HCT116 (cell line): ENCODE data around the gene CNN1. TPM values are rescaled to one million over a fixed set of nuclear protein-coding genes. Genes with fewer than 3 reads are reported as not detected.

Experiments
- ATAC-seq: fragments of 200-7000 bp; cut with Tn5 transposase; 2 replicates; pipeline ENCODE4 v1.9.1; 2020; ENCODE audit warnings: mild to moderate bottlenecking, moderate library complexity
- BruUV-seq: library from RNA; stranded (reverse); fragments of 400-500 nt; replicated peaks from 2 replicates; lab custom pipeline; 2021; lab: Mats Ljungman, UMichigan
- CTCF ChIA-PET: fragments of 300-600 bp; sonication (Branson Sonifier 250); formaldehyde crosslinking; loops from one replicate; lab custom pipeline; 2021; ENCODE audit warnings: antibody characterized with exemption; lab: Charles Lee
- POLR2A ChIA-PET: fragments of 300-600, 350-600 bp; sonication (Branson Sonifier 250); formaldehyde crosslinking; loops from one replicate; lab custom pipeline; 2021; ENCODE audit warnings: antibody characterized with exemption; lab: Charles Lee
- RAD21 ChIA-PET, 2 experiments: fragments of 300-600 bp; sonication (Branson Sonifier 250); formaldehyde crosslinking; loops; one replicate each; lab custom pipeline; 2023; ENCODE audit warnings: low total read pairs in 2 of 2; ENCODE audit not compliant: uncharacterized antibody in 2 of 2, unreplicated experiment in 2 of 2, low non-redundant PET in 1 of 2; lab: Charles Lee
- DNase-seq: peaks from one replicate; pipeline ENCODE4 v3.0.0-alpha.2; 2010; ENCODE audit warnings: low read depth, low spot score
- H2AFZ ChIP-seq: fragments of 200-600 bp; shearing (Covaris generic), sonication (generic); 2 replicates; pipeline ENCODE4 v1.6.1; 2017; ENCODE audit warnings: low read depth, mixed run types, mixed read lengths, antibody characterized with exemption, low read length; ENCODE audit not compliant: poor library complexity, severe bottlenecking
- H3K27ac ChIP-seq: 2 replicates; pipeline ENCODE4 v1.5.1; 2012; ENCODE audit warnings: low read depth, low read length
- H3K27me3 ChIP-seq: fragments of 200-600 bp; sonication (generic); 2 replicates; pipeline ENCODE4 v1.6.1; 2016; ENCODE audit warnings: mixed run types, low read length, mixed read lengths; ENCODE audit not compliant: insufficient read depth
- H3K36me3 ChIP-seq, 2 experiments: fragments of 200-500 bp in 1 of 2; fragments of 200-600 bp in 1 of 2; sonication (Bioruptor generic) in 1 of 2; sonication (generic) in 1 of 2; 2 replicates each; pipeline versions ENCODE4 v1.5.1 to v1.6.1; 2014 to 2016; ENCODE audit warnings: low read length in 2 of 2, inconsistent platforms in 1 of 2, mixed read lengths in 1 of 2, mixed run types in 1 of 2; ENCODE audit not compliant: insufficient read depth in 2 of 2, control insufficient read depth in 1 of 2
- H3K4me1 ChIP-seq, 2 experiments: fragments of 200-600 bp in 1 of 2; sonication (generic) in 1 of 2; 2 replicates each; pipeline versions ENCODE4 v1.5.1 to v1.6.1; 2012 to 2017; ENCODE audit warnings: low read length in 2 of 2, inconsistent platforms in 1 of 2, mild to moderate bottlenecking in 1 of 2, mixed read lengths in 1 of 2, mixed run types in 1 of 2, moderate library complexity in 1 of 2; ENCODE audit not compliant: insufficient read depth in 2 of 2, control insufficient read depth in 1 of 2
- H3K4me2 ChIP-seq: fragments of 200-600 bp; sonication (generic); 2 replicates; pipeline ENCODE4 v1.6.1; 2017; ENCODE audit warnings: mixed run types, low read length, mixed read lengths
- H3K4me3 ChIP-seq, 2 experiments: fragments of 200-600 bp in 1 of 2; sonication (generic) in 1 of 2; replicated peaks in 1 of 2; 2 replicates each; pipeline ENCODE4 v1.5.1; 2011 to 2016; ENCODE audit warnings: low read length in 2 of 2, control low read depth in 1 of 2, low read depth in 1 of 2, mild to moderate bottlenecking in 1 of 2, mixed read lengths in 1 of 2, mixed run types in 1 of 2
- H3K79me2 ChIP-seq: fragments of 200-600 bp; sonication (generic); 2 replicates; pipeline ENCODE4 v1.6.1; 2017; ENCODE audit warnings: mild to moderate bottlenecking, mixed run types, low read length, moderate library complexity, mixed read lengths; ENCODE audit not compliant: insufficient read depth
- H3K9ac ChIP-seq: fragments of 200-600 bp; sonication (generic); 2 replicates; pipeline ENCODE4 v1.6.1; 2016; ENCODE audit warnings: low read length, mixed read lengths
- H3K9me2 ChIP-seq: fragments of 200-600 bp; sonication (generic), shearing (Covaris generic); 2 replicates; pipeline ENCODE4 v1.6.1; 2017; ENCODE audit warnings: mixed run types, mild to moderate bottlenecking, moderate library complexity; ENCODE audit not compliant: insufficient read depth
- H3K9me3 ChIP-seq, 2 experiments: fragments of 200-500 bp in 1 of 2; fragments of 200-600 bp in 1 of 2; sonication (Bioruptor generic) in 1 of 2; sonication (generic) in 1 of 2; 2 replicates each; pipeline ENCODE4 v1.6.1; 2014 to 2017; ENCODE audit warnings: low read length in 2 of 2, mixed read lengths in 2 of 2, inconsistent platforms in 1 of 2, low read depth in 1 of 2, mild to moderate bottlenecking in 1 of 2, mixed run types in 1 of 2, moderate library complexity in 1 of 2; ENCODE audit not compliant: control insufficient read depth in 1 of 2, insufficient read depth in 1 of 2
- H4K20me1 ChIP-seq: fragments of 200-600 bp; sonication (generic), shearing (Covaris generic); 2 replicates; pipeline ENCODE4 v1.6.1; 2017; ENCODE audit warnings: mixed run types, mild to moderate bottlenecking, moderate library complexity; ENCODE audit not compliant: insufficient read depth
- CBX3 ChIP-seq: IDR thresholded peaks from 2 replicates; pipeline ENCODE4 v1.6.1; 2012; ENCODE audit warnings: low read depth
- CEBPB ChIP-seq: IDR thresholded peaks from 2 replicates; pipeline ENCODE4 v1.6.1; 2012; ENCODE audit warnings: low read depth
- EZH2 ChIP-seq: fragments of 200-600 bp; sonication (generic); IDR thresholded peaks from 2 replicates; pipeline ENCODE4 v1.6.1; 2017; ENCODE audit warnings: antibody characterized with exemption, mixed run types
- FOSL1 ChIP-seq: IDR thresholded peaks from 2 replicates; pipeline ENCODE4 v1.6.1; 2012; ENCODE audit warnings: low read depth
- POLR2A ChIP-seq: IDR thresholded peaks from 2 replicates; pipeline ENCODE4 v1.7.0; 2011; ENCODE audit warnings: borderline replicate concordance; ENCODE audit not compliant: insufficient read depth, insufficient read length; ENCODE audit errors: extremely low read depth
- POLR2AphosphoS5 ChIP-seq: IDR thresholded peaks from 2 replicates; pipeline ENCODE4 v1.6.1; 2011; ENCODE audit warnings: mild to moderate bottlenecking, low read depth, low read length, moderate library complexity
- REST ChIP-seq: IDR thresholded peaks from 2 replicates; pipeline ENCODE4 v1.6.1; 2012; ENCODE audit warnings: low read depth
- SIN3A ChIP-seq: IDR thresholded peaks from 2 replicates; pipeline ENCODE4 v1.6.1; 2012; ENCODE audit warnings: low read depth
- SP1 ChIP-seq: IDR thresholded peaks from 2 replicates; pipeline ENCODE4 v1.6.1; 2012; ENCODE audit warnings: low read depth
- ZBTB33 ChIP-seq: IDR thresholded peaks from 2 replicates; pipeline ENCODE4 v1.6.1; 2011; ENCODE audit warnings: mild to moderate bottlenecking, low read length, moderate library complexity; ENCODE audit not compliant: insufficient replicate concordance; ENCODE audit errors: extremely low read depth
- intact Hi-C: fragments of 100-400 bp; cut with micrococcal nuclease; formaldehyde crosslinking; loops from 2 replicates; pipeline ENCODE4 v1.10.0; 2022
- total RNA-seq: library from RNA; stranded (reverse); gene quantifications from one replicate; pipeline ENCODE4 v1.2.1, GENCODE V29; 2021; ENCODE audit not compliant: unreplicated experiment
- TF ChIP-seq, protein P1 (sequence below): IDR thresholded peaks from 2 replicates; pipeline ENCODE4 v1.6.1; 2012
- TF ChIP-seq, protein P2 (sequence below), 3 experiments: fragments of 200-600 bp in 1 of 3; sonication (generic) in 1 of 3; IDR thresholded peaks in 2 of 3; conservative IDR thresholded peaks in 1 of 3; 2 replicates each; pipeline ENCODE4 v1.5.1; 2012 to 2017; ENCODE audit warnings: low read depth in 2 of 3, low read length in 2 of 3, antibody characterized with exemption in 1 of 3, borderline replicate concordance in 1 of 3, control low read depth in 1 of 3, mild to moderate bottlenecking in 1 of 3, mixed read lengths in 1 of 3, mixed run types in 1 of 3, moderate library complexity in 1 of 3; ENCODE audit not compliant: insufficient read depth in 1 of 3

CNN1 gene
- total RNA-seq, 1 experiment from 2014 or later: 0.64 TPM

GRCh38 chr19:11499890-11500420 lies 38.7 kb upstream of the CNN1 start:
- no peaks in the 10 kb centered on the region for H4K20me1 ChIP-seq
- no peak overlapping the region for H2AFZ ChIP-seq
- TF ChIP-seq CBX3 (no peak), POLR2AphosphoS5 (no peak), POLR2A (no peak), EZH2 (no peak), CEBPB (no peak), FOSL1 (no peak), REST (no peak), SP1 (no peak), SIN3A (no peak), ZBTB33 (no peak)
- TF ChIP-seq, protein P1, sequence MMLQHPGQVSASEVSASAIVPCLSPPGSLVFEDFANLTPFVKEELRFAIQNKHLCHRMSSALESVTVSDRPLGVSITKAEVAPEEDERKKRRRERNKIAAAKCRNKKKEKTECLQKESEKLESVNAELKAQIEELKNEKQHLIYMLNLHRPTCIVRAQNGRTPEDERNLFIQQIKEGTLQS: no peak
- TF ChIP-seq, protein P2, sequence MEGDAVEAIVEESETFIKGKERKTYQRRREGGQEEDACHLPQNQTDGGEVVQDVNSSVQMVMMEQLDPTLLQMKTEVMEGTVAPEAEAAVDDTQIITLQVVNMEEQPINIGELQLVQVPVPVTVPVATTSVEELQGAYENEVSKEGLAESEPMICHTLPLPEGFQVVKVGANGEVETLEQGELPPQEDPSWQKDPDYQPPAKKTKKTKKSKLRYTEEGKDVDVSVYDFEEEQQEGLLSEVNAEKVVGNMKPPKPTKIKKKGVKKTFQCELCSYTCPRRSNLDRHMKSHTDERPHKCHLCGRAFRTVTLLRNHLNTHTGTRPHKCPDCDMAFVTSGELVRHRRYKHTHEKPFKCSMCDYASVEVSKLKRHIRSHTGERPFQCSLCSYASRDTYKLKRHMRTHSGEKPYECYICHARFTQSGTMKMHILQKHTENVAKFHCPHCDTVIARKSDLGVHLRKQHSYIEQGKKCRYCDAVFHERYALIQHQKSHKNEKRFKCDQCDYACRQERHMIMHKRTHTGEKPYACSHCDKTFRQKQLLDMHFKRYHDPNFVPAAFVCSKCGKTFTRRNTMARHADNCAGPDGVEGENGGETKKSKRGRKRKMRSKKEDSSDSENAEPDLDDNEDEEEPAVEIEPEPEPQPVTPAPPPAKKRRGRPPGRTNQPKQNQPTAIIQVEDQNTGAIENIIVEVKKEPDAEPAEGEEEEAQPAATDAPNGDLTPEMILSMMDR (IDR thresholded peaks at IDR 0.05 in 2 of 3, conservative IDR thresholded peaks at IDR 0.05 in 1 of 3; ENCODE audit: borderline replicate concordance in 1 of 3, insufficient read depth in 1 of 3, low read depth in 2 of 3, low read length in 2 of 3): no peak
- no peak overlapping the region for H3K4me3 ChIP-seq
- H3K9me2 ChIP-seq: no peaks in the 10 kb centered on the region
- intact Hi-C loops: no loop called here
- DNase-seq: no peak
- no peak overlapping the region for H3K4me2 ChIP-seq
- ChIA-PET CTCF (no interaction called here), POLR2A (no interaction called here), RAD21 (no interaction called here)
- no peaks in the 10 kb centered on the region for H3K27me3 ChIP-seq
- peaks cover 6% of the 10 kb centered on the region; the same call in 1 of the 2 replicates for H3K79me2 ChIP-seq
- H3K27ac ChIP-seq: no peak overlapping the region
- no peak overlapping the region for H3K9ac ChIP-seq
- BruUV-seq: no TSS peak
- H3K4me1 ChIP-seq: peaks cover 4 to 22% of the 10 kb centered on the region in 2 experiments
- no peak for ATAC-seq
- H3K36me3 ChIP-seq: 0 out of 4 replicates have a peak, but pooled peaks cover 0 to 2% of the 10 kb centered on the region in 2 experiments
- no peaks in the 10 kb centered on the region for H3K9me3 ChIP-seq
